HepG2 (cell line): Measurements from ENCODE around the gene PRKCE. TPM values are rescaled to one million over a fixed set of nuclear protein-coding genes. Genes with fewer than 3 reads are reported as not detected.

Experiments used
- ATAC-seq: fragments of 200-7000 bp; cut with Tn5 transposase; 3 replicates; pipeline ENCODE4 v1.9.1; 2020; ENCODE audit warnings: mild to moderate bottlenecking, moderate library complexity
- BruUV-seq: library from RNA; stranded (reverse); fragments of 400-500 nt; replicated peaks from 2 replicates; lab custom pipeline; 2021; lab: Mats Ljungman, UMichigan
- CTCF ChIA-PET: fragments of 300-600 bp; formaldehyde crosslinking; extraction: SDS; loops from one replicate; lab custom pipeline; 2021; ENCODE audit warnings: low total read pairs, inconsistent platforms, low intra/inter-chr PET ratio; lab: Yijun Ruan, JAX
- POLR2A ChIA-PET: fragments of 350-600 bp; sonication (Branson Sonifier 250); formaldehyde crosslinking; loops from one replicate; lab custom pipeline; 2020; ENCODE audit warnings: antibody characterized with exemption, inconsistent platforms; lab: Yijun Ruan, JAX
- DNase-seq: peaks from one replicate; pipeline ENCODE4 v3.0.0-alpha.2; 2015; ENCODE audit warnings: low spot score
- FAIRE-seq: peaks from 3 replicates; lab custom pipeline; 2011; peaks lifted over from hg19 to GRCh38; lab: Jason Lieb, UNC
- H2AFZ ChIP-seq: one replicate; pipeline ENCODE4 v1.6.1; 2011; ENCODE audit warnings: low read length, inconsistent platforms
- H3K27ac ChIP-seq: fragments of 300-600 bp; 3 replicates; pipeline ENCODE4 v1.8.0; 2011; ENCODE audit warnings: mixed run types, mild to moderate bottlenecking, mixed read lengths, low read length, inconsistent platforms; ENCODE audit not compliant: insufficient read depth; ENCODE audit errors: extremely low read length
- H3K27me3 ChIP-seq, 2 experiments: fragments of 200-600 bp in 1 of 2; 2 replicates in 1 of 2; 3 replicates in 1 of 2; pipeline versions ENCODE4 v1.6.0 to v1.8.0; 2011; ENCODE audit warnings: low read length in 2 of 2, mild to moderate bottlenecking in 2 of 2, moderate library complexity in 2 of 2, inconsistent platforms in 1 of 2; ENCODE audit not compliant: insufficient read depth in 2 of 2, control insufficient read depth in 1 of 2
- H3K36me3 ChIP-seq, 2 experiments: fragments of 200-600 bp in 1 of 2; replicated peaks in 1 of 2; 2 replicates in 1 of 2; 3 replicates in 1 of 2; pipeline versions ENCODE4 v1.5.1 to v1.8.0; 2011; ENCODE audit warnings: low read length in 2 of 2, inconsistent platforms in 1 of 2; ENCODE audit not compliant: insufficient read depth in 2 of 2, control insufficient read depth in 1 of 2
- H3K4me1 ChIP-seq: 2 replicates; pipeline ENCODE4 v1.5.1; 2012; ENCODE audit warnings: low read length, inconsistent platforms; ENCODE audit not compliant: insufficient read depth
- H3K4me2 ChIP-seq: 2 replicates; pipeline ENCODE4 v1.6.0; 2011; ENCODE audit warnings: low read depth, low read length, inconsistent platforms
- H3K4me3 ChIP-seq, 3 experiments: fragments of 200-600 bp in 1 of 3; sonication (generic), shearing (Covaris generic) in 1 of 3; replicated peaks in 1 of 3; 2 replicates each; pipeline ENCODE4 v1.5.1; 2011 to 2016; ENCODE audit warnings: low read length in 3 of 3, inconsistent platforms in 2 of 3, low read depth in 2 of 3, mild to moderate bottlenecking in 2 of 3, control low read depth in 1 of 3, mixed read lengths in 1 of 3; ENCODE audit not compliant: insufficient read depth in 1 of 3
- H3K79me2 ChIP-seq: one replicate; pipeline ENCODE4 v1.6.1; 2011; ENCODE audit warnings: low read length, inconsistent platforms; ENCODE audit not compliant: insufficient read depth
- H3K9ac ChIP-seq: 2 replicates; pipeline ENCODE4 v1.6.0; 2011; ENCODE audit warnings: mild to moderate bottlenecking, low read depth, low read length, inconsistent platforms; ENCODE audit not compliant: insufficient read depth
- H3K9me3 ChIP-seq: 2 replicates; pipeline ENCODE4 v1.5.1; 2012; ENCODE audit warnings: mild to moderate bottlenecking, low read length
- H4K20me1 ChIP-seq: 2 replicates; pipeline ENCODE4 v1.6.0; 2011; ENCODE audit warnings: inconsistent platforms, mild to moderate bottlenecking, low read length, moderate library complexity; ENCODE audit not compliant: insufficient read depth
- ARNTL ChIP-seq: sonication (generic); formaldehyde crosslinking; IDR thresholded peaks from 2 replicates; pipeline ENCODE4 v1.4.0; 2020; ENCODE audit warnings: mild to moderate bottlenecking, missing genetic modification reagents
- GTF2F1 ChIP-seq: fragments of 150-350 bp; IDR thresholded peaks from 2 replicates; pipeline ENCODE4 v1.6.1; 2014; ENCODE audit warnings: low read length
- KAT8 ChIP-seq: IDR thresholded peaks from 2 replicates; pipeline ENCODE4 v1.6.1; 2016; ENCODE audit warnings: missing genetic modification reagents, missing compliant biosample characterization
- KDM5B ChIP-seq: sonication (generic); formaldehyde crosslinking; IDR thresholded peaks from 2 replicates; pipeline ENCODE4 v1.4.0; 2020; ENCODE audit warnings: missing genetic modification reagents, mild to moderate bottlenecking, borderline replicate concordance
- NFIB ChIP-seq: sonication (generic); formaldehyde crosslinking; IDR thresholded peaks from 2 replicates; pipeline ENCODE4 v1.9.0; 2021; ENCODE audit warnings: missing genetic modification reagents, mild to moderate bottlenecking, borderline replicate concordance
- SCMH1 ChIP-seq: sonication (generic); formaldehyde crosslinking; IDR thresholded peaks from 2 replicates; pipeline ENCODE4 v1.9.0; 2021; ENCODE audit warnings: missing genetic modification reagents, mild to moderate bottlenecking, borderline replicate concordance
- ZNF274 ChIP-seq: sonication (generic); formaldehyde crosslinking; IDR thresholded peaks from 2 replicates; pipeline ENCODE4 v1.5.1; 2020; ENCODE audit warnings: mild to moderate bottlenecking, missing genetic modification reagents
- ZNF383 ChIP-seq: sonication (generic); formaldehyde crosslinking; IDR thresholded peaks from 2 replicates; pipeline ENCODE4 v1.4.0; 2020; ENCODE audit warnings: missing genetic modification reagents, mild to moderate bottlenecking, borderline replicate concordance
- WGBS: methylation state at CpG from one replicate; pipeline ENCODE4 v1.1.6; 2017; ENCODE audit warnings: low lambda C conversion rate; 5-methylcytosine and 5-hydroxymethylcytosine counted together
- in situ Hi-C: cut with HindIII; loops from 2 replicates; pipeline ENCODE4 v1.10.0; 2017; ENCODE audit warnings: low pct_unique_long_range_greater_than_20kb; ENCODE audit not compliant: extremely low pct_ligation_motif_present
- intact Hi-C: fragments of 100-400 bp; cut with micrococcal nuclease; formaldehyde crosslinking; loops from one replicate; pipeline ENCODE4 v1.10.0; 2022; ENCODE audit not compliant: unreplicated experiment
- polyA plus RNA-seq, 8 experiments: library from polyadenylated mRNA; depleted of rRNA in 3 of 8; stranded (reverse) in 7 of 8; unstranded in 1 of 8; fragments of >200 nt; fragmentation: Illumina TruSeq in 4 of 8; extraction: Trizol in 4 of 8; gene quantifications; 2 replicates each; pipeline versions ENCODE4 v1.2.1 to v1.2.3, GENCODE V29; 2011 to 2016; ENCODE audit warnings: low read depth in 4 of 8, missing spikeins in 1 of 8, mixed read lengths in 1 of 8; ENCODE audit not compliant: insufficient read depth in 1 of 8
- total RNA-seq, 5 experiments: library from RNA; depleted of rRNA; stranded (reverse); fragments of >200 nt; fragmentation: Illumina TruSeq; extraction: Trizol; gene quantifications; 2 replicates each; pipeline ENCODE4 v1.2.3, GENCODE V29; 2016; ENCODE audit warnings: low read depth in 1 of 5
- TF ChIP-seq, protein P1 (sequence below): sonication (generic); formaldehyde crosslinking; IDR thresholded peaks from 2 replicates; pipeline ENCODE4 v1.4.0; 2020; ENCODE audit warnings: missing genetic modification reagents
- TF ChIP-seq, protein P2 (sequence below): sonication (generic); formaldehyde crosslinking; IDR thresholded peaks from 2 replicates; pipeline ENCODE4 v1.8.0; 2022; ENCODE audit warnings: mild to moderate bottlenecking, missing genetic modification reagents; ENCODE audit not compliant: insufficient replicate concordance
- TF ChIP-seq, protein P3 (sequence below): sonication (generic); formaldehyde crosslinking; IDR thresholded peaks from 2 replicates; pipeline ENCODE4 v1.4.0; 2020; ENCODE audit warnings: mild to moderate bottlenecking, missing genetic modification reagents

PRKCE gene
- total and polyA plus RNA-seq, 2 of the 13 experiments (the other 11 are each of a cell fraction or from before 2014, with no cell fraction given) = 1.0 to 3.9 TPM

DNA sequence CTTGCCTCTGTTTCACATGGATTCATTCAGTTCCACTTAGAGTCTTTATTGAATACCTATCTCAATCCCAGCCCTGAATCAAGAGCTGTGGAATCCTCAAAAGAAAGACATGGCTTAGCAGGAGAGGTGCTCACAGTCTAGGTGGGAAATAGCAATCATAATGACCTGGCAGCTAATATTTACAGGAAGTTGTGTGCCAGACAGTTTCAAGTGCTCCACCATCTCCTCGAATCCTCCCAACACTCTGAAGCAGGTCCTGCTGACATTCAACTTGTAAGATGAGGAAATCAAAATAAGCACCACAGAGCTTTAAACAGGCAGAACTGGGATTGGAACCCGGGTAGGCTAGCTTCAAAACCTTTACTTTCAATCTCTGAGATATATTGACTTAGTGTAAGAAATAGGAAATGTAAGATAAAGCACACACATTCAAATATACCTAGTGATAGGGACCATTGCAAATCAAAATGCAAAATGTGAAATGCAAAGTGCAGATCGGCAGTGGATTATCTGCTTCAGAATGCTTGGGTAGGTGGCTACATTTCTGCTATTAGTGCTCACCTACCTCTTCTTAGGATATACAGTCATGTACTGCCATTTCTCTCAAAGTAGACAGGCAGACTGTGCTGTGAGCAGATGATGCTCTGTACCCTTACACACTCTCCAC is 182.0 kb downstream of the PRKCE start:
- no peak for TF ChIP-seq NFIB (CRISPR knock-in tag)
- no peak for TF ChIP-seq ZNF274 (CRISPR knock-in tag)
- TF ChIP-seq, protein P1, sequence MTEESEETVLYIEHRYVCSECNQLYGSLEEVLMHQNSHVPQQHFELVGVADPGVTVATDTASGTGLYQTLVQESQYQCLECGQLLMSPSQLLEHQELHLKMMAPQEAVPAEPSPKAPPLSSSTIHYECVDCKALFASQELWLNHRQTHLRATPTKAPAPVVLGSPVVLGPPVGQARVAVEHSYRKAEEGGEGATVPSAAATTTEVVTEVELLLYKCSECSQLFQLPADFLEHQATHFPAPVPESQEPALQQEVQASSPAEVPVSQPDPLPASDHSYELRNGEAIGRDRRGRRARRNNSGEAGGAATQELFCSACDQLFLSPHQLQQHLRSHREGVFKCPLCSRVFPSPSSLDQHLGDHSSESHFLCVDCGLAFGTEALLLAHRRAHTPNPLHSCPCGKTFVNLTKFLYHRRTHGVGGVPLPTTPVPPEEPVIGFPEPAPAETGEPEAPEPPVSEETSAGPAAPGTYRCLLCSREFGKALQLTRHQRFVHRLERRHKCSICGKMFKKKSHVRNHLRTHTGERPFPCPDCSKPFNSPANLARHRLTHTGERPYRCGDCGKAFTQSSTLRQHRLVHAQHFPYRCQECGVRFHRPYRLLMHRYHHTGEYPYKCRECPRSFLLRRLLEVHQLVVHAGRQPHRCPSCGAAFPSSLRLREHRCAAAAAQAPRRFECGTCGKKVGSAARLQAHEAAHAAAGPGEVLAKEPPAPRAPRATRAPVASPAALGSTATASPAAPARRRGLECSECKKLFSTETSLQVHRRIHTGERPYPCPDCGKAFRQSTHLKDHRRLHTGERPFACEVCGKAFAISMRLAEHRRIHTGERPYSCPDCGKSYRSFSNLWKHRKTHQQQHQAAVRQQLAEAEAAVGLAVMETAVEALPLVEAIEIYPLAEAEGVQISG (CRISPR knock-in tag) = no peak
- intact Hi-C loops = no loop called here
- Histone ChIP-seq H3K4me1 (no peaks in the 10 kb centered on the region), H3K27ac (no peak overlapping the region), H3K36me3 (no peaks in the 10 kb centered on the region), H3K9ac (no peak overlapping the region), H3K4me2 (no peak overlapping the region), H4K20me1 (no peaks in the 10 kb centered on the region), H3K79me2 (no peaks in the 10 kb centered on the region), H2AFZ (no peak overlapping the region), H3K4me3 (no peak overlapping the region), H3K27me3 (no peaks in the 10 kb centered on the region; a peak in 1 of 5 replicates), H3K9me3 (peaks cover 16% of the 10 kb centered on the region)
- ATAC-seq = no peak
- 51% methylated on average over 3 of the region's 3 CpGs for WGBS
- no peak for FAIRE-seq
- CTCF ChIA-PET = no interaction called here
- no peak for DNase-seq
- POLR2A ChIA-PET = no interaction called here
- in situ Hi-C loops = no loop called here
- BruUV-seq = no TSS peak

DNA sequence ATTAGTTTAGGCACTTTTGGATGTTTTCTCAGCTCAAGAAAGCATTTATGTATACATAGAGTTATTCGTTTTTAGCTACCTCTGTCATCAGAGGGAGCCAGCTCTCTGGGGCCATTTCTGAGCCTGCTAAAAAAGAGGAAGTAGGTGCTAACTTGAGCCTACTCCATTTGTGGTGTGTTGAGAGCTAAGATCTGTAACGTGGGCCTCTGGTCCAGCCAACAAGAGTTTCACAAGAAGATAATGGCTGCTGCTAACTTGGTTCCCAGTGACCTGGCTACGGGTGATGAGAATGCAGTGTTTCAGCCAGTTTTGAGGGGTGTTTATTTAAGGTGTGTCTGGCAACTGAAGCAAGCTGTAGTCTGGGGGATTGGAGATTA is 182.5 kb downstream of the PRKCE start:
- WGBS = 22% methylated on average over 3 of the region's 3 CpGs
- H4K20me1 ChIP-seq = no peaks in the 10 kb centered on the region
- no TSS peak for BruUV-seq
- ChIA-PET POLR2A (no interaction called here), CTCF (no interaction called here)
- no peak overlapping the region for H3K27ac ChIP-seq
- no peak overlapping the region for H3K9ac ChIP-seq
- DNase-seq = no peak
- intact Hi-C loops (no loop called here), in situ Hi-C loops (no loop called here)
- no peaks in the 10 kb centered on the region for H3K4me1 ChIP-seq
- H3K9me3 ChIP-seq = peaks cover 16% of the 10 kb centered on the region
- ATAC-seq = no peak
- no peaks in the 10 kb centered on the region for H3K36me3 ChIP-seq
- no peak overlapping the region for H3K4me3 ChIP-seq
- FAIRE-seq = no peak
- H3K79me2 ChIP-seq = no peaks in the 10 kb centered on the region
- no peak overlapping the region for H2AFZ ChIP-seq
- H3K27me3 ChIP-seq = no peaks in the 10 kb centered on the region; a peak in 1 of 5 replicates
- no peak overlapping the region for H3K4me2 ChIP-seq
- TF ChIP-seq, protein P2, sequence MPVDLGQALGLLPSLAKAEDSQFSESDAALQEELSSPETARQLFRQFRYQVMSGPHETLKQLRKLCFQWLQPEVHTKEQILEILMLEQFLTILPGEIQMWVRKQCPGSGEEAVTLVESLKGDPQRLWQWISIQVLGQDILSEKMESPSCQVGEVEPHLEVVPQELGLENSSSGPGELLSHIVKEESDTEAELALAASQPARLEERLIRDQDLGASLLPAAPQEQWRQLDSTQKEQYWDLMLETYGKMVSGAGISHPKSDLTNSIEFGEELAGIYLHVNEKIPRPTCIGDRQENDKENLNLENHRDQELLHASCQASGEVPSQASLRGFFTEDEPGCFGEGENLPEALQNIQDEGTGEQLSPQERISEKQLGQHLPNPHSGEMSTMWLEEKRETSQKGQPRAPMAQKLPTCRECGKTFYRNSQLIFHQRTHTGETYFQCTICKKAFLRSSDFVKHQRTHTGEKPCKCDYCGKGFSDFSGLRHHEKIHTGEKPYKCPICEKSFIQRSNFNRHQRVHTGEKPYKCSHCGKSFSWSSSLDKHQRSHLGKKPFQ (CRISPR knock-in tag) = no peak
- no peak for TF ChIP-seq KAT8 (CRISPR knock-in tag)
- TF ChIP-seq, protein P3, sequence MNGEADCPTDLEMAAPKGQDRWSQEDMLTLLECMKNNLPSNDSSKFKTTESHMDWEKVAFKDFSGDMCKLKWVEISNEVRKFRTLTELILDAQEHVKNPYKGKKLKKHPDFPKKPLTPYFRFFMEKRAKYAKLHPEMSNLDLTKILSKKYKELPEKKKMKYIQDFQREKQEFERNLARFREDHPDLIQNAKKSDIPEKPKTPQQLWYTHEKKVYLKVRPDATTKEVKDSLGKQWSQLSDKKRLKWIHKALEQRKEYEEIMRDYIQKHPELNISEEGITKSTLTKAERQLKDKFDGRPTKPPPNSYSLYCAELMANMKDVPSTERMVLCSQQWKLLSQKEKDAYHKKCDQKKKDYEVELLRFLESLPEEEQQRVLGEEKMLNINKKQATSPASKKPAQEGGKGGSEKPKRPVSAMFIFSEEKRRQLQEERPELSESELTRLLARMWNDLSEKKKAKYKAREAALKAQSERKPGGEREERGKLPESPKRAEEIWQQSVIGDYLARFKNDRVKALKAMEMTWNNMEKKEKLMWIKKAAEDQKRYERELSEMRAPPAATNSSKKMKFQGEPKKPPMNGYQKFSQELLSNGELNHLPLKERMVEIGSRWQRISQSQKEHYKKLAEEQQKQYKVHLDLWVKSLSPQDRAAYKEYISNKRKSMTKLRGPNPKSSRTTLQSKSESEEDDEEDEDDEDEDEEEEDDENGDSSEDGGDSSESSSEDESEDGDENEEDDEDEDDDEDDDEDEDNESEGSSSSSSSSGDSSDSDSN (CRISPR knock-in tag) = no peak
- TF ChIP-seq KDM5B (CRISPR knock-in tag) = no peak
- TF ChIP-seq SCMH1 = no peak
- no peak for TF ChIP-seq ZNF383
- no peak for TF ChIP-seq GTF2F1
- no peak for TF ChIP-seq ARNTL (CRISPR knock-in tag)
